Measurements from ENCODE around the gene IGFLR1.
"Not testable (repeated sequence)": the region's sequence is repeated elsewhere in the genome, so short reads cannot be mapped to it uniquely, and the experiment has no call there.

The IGFLR1 gene

DNA sequence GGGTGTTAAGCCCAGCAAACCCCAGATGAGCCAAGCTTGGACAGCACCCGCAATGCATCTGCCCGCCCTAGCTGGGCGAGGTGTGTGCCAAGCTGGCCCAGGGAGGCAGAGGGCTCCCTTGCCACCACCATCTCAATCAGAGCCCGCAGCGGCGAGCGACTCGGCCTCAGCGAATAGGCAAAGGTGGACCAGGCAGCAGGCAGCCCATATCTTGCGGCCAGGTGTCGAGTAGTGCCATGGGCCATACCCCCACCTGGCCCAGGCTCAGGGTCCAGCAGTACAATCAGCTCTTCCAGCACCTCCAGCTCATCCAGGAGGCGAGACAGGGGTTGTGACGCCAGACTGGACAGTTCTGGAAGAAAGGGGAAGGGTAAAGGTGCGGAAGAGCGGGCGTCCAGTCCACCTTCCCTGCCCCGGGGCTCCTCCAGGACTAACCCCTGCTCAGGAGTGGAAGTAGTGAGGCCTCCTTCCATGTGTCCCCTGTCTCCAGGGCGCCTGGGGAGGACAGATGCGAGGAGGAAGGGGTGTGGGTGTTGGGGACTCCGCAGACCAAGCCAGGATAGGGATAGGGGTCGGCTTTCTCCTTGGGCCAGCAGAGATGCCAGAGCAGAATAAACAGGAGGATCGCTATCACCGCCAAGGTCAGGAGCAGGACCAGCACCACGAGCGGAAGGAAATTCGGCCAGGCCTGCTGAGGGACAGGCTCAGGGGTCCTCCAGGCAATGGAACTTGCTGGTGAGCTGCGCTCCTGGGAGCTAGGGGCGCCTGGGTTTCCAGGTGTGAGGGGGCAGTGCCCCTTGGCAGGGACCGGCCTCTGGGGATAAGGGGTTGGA, 2.8 kb downstream of the IGFLR1 start:
- DNase-seq (ENCODE audit: low read depth): no peak

DNA sequence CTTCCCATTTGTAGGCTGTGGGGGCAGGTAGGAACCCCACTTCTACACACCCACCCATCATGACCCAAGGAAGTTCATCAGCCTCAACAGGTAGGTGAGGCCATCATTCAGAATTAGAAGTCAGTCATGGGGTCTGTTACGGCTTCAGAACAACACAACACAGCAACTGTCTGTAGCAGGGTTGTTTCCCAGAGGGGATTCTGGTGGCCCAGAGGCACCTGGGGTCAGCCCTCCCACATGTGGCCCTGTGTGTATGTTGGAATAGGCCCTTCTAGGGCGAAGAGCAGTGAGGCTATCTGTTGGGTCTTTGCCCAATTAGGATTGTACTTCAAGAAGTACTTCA, 3.4 kb downstream of the IGFLR1 start:
- no peak for DNase-seq (ENCODE audit: low read depth)

DNA sequence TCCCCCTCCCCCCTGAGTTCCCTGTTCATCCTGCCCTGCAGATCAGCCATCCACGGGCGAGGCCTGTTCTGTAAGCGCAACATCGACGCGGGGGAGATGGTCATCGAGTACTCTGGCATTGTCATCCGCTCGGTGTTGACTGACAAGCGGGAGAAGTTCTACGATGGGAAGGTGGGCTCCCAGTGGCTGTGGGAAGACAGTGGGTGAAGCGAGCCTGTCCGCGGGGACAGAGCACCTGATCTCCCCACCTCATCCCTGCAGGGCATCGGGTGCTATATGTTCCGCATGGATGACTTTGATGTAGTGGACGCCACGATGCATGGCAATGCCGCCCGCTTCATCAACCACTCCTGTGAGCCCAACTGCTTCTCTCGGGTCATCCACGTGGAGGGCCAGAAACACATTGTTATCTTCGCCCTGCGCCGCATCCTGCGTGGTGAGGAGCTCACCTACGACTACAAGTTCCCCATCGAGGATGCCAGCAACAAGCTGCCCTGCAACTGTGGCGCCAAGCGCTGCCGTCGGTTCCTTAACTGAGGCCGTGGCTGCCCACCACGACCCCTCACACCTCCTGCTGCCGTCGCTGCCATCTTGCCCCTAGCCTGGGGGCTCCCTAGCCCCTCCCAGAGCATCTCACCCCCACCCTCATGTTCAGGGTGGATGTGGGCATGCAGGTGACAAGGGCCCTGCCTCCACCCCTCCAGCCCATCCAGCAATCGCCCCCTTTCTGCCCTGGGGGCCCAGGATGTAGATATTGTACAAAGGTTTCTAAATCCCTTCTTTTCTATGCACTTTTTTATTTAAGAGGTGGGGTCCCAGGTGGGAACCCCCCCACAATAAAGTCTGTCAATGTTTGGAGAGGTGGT, 4.0 kb downstream of the IGFLR1 start:
- no peak for DNase-seq (ENCODE audit: low read depth)

DNA sequence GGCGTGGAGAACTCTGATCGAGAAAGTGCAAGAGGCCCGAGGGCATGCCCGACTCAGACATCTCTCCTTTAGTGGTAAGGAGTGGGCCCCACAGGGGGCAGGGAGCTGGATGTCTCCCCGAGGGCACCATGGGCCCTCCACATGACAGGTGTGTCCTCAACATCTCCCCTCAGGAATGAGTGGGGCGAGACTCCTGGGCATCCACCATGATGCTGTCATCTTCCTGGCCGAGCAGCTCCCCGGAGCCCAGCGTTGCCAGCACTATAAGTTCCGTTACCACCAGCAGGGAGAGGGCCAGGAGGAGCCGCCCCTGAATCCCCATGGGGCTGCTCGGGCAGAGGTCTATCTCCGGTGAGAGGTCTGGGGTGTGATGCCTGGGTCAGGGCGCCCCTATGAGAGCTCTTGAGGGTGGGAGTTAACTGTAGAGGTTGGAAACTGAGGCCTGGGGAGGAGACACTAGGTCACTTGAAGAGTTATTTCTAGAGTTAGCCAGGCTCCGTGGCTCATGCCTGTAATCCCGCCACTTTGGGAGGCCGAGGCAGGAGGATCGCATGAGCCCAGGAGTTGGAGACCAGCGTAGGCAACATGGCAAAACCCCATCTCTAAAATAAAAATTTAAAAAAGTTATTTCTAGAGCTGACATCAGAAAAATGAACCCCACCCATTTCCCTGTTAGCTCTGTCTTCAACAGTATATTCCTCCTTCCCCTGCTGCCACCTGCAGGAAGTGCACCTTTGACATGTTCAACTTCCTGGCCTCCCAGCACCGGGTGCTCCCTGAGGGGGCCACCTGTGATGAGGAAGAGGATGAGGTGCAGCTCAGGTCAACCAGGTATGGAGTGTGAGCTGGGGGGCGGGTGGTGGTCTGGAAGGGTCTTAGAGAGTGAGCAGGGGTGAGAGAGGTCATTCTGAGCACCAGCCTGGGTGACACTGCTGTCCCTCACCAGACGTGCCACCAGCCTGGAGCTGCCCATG, 5.1 kb downstream of the IGFLR1 start:
- no peak for DNase-seq (ENCODE audit: low read depth)

DNA sequence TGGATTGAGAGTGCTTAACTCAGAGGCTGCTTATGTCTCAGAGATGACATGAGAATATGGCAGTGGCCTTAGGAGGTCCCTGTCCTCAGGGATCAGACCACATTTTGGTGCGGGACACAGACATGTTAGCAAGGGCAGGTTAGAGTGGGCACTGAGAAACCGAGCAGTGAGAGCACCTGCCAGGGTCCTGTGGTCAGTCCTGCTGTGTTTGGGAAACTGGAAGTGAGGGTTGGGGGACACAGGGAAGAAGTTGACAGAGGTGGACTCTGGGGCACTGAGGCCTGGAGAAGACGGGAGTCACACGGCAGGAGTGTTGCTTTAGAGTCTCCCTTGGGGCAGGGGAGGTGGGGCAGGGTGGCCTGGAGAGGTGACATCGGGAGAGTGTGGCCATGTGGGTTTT, 7.4 kb downstream of the IGFLR1 start:
- no peak for DNase-seq (ENCODE audit: low read depth)

DNA sequence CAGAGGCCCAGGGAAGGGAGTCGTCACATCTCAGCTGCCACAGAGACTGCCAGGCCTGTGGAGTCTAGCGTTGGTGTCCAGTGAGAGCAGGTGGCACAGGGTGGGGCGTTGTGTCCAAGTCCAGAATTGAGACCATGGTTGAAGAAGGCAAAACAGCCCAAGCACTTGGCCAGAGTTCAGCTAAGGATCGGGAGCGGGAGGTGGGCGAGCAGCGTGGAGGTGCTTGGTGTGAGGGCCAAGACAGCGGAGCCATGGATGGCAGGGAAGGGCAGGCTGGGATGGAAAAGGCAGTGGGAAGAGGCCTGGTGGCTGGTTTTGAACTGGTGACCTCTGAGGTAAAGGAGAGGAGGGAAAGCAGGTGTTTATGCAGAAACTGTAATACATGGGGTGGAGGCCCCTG, 8.0 kb downstream of the IGFLR1 start:
- no peak for DNase-seq (ENCODE audit: low read depth)

DNA sequence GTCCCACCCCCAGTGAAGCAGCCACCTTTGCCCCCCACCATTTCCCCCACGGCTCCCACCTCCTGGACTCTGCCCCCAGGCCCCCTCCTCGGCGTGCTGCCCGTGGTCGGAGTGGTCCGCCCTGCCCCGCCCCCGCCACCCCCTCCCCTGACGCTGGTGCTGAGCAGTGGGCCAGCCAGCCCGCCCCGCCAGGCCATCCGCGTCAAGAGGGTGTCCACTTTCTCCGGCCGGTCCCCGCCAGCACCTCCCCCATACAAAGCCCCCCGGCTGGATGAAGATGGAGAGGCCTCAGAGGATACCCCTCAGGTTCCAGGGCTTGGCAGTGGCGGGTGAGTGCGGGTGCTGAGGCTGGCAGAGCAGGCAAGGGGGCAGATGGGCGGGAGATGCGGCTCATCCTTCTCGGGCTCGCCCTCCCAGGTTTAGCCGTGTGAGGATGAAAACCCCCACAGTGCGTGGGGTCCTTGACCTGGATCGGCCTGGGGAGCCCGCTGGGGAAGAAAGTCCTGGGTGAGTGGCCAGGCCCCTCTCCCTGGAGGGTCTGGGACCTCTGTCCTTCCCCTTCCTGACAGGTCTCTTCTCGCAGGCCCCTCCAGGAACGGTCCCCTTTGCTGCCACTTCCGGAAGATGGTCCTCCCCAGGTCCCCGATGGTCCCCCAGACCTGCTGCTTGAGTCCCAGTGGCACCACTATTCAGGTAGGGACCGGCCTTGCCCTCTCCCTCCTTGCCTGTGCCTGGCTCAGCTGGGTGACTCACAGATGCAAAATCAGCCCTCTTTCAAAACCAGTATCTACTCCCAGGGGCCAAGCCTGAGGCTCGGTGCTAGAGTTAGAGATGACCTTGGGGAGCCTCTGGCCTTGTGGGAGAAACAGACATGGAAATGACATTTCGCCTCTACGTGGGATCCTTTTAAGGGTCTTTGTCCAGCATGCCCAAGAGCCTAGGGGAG, 8.8 kb downstream of the IGFLR1 start:
- no peak for DNase-seq (ENCODE audit: low read depth)

DNA sequence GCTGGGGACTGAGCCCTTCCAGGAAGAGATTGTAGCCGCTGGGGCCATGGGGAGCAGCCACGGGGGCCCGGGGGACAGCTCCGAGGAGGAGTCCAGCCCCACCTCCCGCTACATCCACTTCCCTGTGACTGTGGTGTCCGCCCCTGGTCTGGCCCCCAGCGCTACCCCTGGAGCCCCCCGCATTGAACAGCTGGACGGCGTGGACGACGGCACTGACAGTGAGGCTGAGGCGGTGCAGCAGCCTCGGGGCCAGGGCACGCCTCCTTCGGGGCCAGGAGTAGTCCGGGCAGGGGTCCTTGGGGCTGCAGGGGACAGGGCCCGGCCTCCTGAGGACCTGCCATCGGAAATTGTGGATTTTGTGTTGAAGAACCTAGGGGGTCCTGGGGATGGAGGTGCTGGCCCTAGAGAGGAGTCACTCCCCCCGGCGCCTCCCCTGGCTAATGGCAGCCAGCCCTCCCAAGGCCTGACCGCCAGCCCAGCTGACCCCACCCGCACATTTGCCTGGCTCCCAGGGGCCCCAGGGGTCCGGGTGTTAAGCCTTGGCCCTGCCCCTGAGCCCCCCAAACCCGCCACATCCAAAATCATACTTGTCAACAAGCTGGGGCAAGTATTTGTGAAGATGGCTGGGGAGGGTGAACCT, 9.6 kb downstream of the IGFLR1 start:
- no peak for DNase-seq (ENCODE audit: low read depth)

DNA sequence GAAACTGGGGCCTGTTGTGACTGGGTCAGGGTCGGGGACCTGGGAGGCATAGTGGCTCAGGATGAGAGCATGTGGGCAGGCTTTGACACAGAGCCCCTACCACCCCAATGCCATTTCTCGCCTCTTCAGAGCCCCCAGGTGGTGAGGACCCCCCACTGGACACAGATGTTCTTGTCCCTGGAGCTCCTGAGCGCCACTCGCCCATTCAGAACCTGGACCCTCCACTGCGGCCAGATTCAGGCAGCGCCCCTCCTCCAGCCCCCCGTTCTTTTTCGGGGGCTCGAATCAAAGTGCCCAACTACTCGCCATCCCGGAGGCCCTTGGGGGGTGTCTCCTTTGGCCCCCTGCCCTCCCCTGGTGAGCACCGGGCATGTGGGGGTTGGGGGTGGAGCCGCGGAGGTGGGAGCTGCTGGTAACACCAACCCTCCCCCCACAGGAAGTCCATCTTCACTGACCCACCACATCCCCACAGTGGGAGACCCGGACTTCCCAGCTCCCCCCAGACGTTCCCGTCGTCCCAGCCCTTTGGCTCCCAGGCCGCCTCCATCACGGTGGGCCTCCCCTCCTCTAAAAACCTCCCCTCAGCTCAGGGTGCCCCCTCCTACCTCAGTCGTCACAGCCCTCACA, 10.4 kb downstream of the IGFLR1 start:
- DNase-seq (ENCODE audit: low read depth): no peak

DNA sequence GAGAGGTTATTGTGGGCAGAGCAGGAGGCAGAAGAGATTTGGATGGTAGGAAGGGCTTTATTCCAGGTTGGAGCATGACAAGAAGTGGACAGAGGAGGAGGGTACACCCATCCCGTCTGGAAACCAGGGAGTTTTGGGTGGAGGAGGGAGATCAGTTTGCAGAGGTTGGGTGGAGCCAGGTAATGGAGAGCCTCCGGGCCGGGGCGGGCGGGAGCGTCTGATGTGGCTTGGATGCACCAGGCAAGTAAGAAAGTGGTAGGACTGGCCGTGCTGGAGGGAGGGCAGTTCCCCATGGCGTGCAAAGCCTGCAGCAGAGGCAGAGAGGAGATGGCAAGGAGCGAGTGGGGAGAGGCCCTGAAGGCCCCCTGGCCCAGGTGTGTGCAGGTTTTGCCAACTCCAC, 10.9 kb downstream of the IGFLR1 start:
- DNase-seq (ENCODE audit: low read depth): no peak

DNA sequence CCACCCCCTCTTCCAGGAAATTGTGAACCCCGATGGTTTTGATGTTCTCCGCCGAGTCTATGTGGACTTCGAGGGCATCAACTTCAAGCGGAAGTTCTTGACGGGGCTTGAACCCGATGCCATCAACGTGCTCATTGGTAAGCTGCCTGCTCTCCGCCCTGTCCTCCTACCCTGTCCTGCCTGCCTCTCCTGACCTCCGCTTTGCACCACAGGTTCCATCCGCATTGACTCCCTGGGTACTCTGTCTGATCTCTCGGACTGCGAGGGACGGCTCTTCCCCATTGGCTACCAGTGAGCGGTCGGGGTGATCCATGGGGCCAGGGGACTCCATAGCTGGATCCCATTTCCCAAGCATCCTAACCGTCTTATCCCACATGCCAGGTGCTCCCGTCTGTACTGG, 11.9 kb downstream of the IGFLR1 start:
- DNase-seq (ENCODE audit: low read depth): no peak

DNA sequence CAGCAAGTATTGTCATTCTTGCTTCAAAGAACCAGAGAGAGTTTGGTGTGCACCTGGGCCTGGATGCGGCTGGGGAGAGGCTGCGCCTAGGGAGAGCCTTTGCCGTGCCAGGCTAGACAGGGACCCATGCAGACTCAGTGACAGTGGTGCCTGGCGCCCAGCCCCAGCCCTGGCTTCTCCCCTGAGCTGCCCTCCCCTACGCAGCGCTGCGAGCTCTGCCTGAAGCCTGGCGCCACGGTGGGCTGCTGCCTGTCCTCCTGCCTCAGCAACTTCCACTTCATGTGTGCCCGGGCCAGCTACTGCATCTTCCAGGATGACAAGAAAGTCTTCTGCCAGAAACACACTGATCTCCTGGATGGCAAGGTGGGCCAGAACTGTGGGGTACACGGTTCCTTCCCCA, 12.5 kb downstream of the IGFLR1 start:
- DNase-seq (ENCODE audit: low read depth): no peak

DNA sequence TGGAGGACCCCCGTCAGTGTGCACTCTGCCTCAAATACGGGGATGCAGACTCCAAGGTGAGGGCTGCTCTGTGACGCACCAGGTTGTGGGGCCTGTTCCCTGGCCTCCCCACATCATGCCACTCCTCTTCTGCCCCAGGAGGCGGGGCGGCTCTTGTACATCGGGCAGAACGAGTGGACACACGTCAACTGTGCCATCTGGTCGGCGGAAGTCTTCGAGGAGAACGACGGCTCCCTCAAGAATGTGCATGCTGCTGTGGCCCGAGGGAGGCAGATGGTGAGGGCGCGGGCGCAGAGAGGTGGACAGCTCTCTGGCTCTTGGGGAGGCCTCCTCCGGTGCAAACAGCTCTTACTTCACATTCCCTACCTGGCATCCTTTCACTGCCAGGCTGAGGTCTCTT, 13.2 kb downstream of the IGFLR1 start:
- no peak for DNase-seq (ENCODE audit: low read depth)

DNA sequence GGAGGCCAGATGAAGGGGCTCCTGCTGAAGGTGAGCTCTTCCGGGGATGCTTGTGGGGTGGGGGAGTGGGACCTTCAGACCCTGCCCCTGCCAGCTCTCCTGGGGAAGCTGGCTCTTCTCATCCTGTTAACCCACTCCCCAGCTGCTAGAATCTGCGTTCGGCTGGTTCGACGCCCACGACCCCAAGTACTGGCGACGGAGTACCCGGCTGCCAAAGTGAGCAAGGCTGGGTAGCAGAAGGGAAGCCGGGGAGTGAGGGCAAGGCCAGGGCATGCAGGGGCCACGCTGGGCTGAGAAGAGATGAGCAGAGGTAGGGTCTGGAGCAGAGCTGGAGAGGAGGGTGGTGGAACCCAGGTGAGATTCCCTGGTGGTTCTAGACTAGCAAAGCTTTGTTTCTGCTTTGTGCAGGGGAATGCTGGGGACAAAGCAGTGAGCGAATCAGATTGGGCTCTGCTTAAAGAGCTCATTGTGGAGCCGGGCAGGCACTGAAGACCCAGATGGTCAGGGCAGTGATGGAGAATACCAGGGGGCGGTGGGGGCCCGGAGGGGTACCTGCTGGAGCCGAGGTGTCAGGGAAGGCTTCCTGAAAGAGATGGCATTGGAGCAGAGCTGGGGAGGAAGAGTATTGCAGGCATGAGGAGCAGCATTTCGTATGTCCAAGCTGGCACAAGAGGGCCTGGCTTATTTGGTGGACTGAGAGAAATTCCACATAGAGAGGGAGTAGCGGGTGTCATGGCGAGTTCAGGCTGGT, 14.1 kb downstream of the IGFLR1 start:
- DNase-seq (ENCODE audit: low read depth): no peak

DNA sequence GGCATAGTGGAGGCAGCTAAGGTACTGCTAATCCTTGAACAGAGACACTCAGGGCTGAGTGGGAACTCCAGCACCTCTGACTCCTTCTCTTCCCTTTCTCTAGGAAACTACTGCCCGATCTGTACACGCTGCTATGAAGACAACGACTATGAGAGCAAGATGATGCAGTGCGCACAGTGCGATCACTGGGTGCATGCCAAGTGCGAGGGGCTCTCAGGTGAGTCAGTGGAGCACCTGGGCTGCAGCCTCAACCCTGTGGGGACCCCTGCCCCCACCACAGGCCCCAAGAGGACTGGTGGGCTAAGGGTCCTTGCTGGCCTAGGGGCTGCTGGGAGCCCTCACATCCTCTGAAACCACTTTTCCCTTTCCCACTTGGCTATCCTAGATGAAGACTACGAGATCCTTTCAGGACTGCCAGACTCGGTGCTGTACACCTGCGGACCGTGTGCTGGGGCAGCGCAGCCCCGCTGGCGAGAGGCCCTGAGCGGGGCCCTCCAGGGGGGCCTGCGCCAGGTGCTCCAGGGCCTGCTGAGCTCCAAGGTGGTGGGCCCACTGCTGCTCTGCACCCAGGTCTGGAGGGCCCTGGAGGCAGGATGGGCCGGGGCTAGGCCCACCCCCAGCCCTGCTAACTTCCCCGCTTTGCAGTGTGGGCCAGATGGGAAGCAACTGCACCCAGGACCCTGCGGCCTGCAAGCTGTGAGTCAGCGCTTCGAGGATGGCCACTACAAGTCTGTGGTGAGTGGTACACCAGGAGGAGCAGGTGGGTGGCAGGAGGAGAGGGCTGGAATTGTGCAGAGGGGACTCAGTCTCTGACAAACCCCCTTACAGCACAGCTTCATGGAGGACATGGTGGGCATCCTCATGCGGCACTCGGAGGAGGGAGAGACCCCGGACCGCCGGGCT, 14.9 kb downstream of the IGFLR1 start:
- no peak for DNase-seq (ENCODE audit: low read depth)

DNA sequence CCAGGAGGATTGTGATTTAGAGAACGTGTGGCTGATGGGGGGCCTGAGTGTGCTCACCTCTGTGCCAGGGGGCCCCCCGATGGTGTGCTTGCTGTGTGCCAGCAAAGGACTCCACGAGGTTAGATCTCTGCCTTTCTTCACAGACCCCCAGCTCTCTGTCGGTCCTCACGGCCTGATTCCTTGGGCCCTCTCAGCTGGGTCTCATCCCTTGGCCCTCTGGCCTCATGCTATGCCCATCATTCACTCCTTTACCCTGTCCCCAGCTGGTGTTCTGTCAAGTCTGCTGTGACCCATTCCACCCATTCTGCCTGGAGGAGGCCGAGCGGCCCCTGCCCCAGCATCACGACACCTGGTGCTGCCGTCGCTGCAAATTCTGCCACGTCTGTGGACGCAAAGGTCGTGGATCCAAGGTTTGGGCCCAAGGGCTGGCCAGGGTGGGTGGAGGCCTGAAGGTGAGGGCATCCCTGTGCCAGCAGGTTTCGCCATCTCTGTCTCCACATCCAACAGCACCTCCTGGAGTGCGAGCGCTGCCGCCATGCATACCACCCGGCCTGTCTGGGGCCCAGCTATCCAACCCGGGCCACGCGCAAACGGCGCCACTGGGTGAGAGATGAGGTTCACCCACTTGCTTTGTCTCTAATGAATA, 16.9 kb downstream of the IGFLR1 start:
- DNase-seq (ENCODE audit: low read depth): no peak

DNA sequence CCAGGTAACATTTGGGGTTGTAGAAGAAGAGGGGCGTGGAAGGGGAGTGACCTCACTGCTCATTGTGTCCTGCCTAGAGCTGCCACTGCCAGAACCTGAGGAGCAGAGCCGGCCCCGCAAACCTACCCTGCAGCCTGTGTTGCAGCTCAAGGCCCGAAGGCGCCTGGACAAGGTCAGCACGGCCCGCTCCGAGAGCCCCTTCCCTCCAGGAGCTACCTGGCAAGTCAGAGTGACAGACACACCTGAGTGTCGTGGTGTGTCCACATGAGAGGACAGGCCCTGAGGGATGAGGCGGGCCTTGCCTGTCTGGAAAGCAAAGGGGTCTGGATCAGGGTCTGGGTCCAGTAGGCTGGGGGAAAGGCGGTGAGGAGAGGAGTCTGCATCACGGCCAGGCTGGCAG, 17.7 kb downstream of the IGFLR1 start:
- DNase-seq (ENCODE audit: low read depth): no peak

DNA sequence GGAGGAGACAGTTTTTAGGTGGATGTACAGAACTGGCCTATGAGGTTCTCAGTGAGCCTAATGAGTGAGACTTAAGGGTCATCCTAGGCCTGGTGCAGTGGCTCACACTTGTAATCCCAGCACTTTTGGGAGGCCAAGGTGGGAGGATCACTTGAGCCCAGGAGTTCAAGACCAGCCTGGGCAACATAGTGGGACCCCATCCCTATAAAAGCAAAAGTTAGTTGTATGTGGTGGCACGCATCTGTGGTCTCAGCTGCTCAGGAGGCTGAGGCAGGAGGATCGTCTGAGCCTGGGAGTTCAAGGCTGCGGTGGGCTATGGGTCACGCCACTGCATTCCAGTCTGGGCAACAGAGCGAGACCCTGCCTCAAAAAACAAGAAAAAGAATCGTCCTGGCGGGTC, 18.1 kb downstream of the IGFLR1 start:
- not testable (repeated sequence) for DNase-seq (ENCODE audit: low read depth)
